ENCODE results near the gene SLC25A47. TPM values are rescaled to one million over a fixed set of nuclear protein-coding genes. Genes with fewer than 3 reads are reported as not detected.

Gene SLC25A47
- total and polyA plus RNA-seq, 8 donors = not detected

DNA sequence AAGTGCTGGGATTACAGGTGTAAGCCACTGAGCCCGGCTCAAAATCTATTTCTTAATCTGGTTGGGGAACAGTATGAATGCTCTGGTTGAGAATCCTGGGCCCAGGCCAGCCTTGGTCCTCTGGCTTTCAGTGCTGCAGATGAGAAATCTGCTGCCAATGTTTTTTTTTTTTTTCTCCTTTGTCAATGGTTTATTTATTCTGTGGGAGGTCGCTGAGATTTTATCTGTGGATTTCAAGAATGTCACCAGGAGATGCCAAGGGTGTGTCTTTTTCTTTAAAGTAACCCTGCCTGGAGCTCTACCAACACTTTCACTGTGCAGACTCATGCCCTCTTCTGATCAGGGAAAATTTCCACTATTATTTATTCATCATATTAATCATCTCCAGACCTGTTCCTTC is 20.5 kb upstream of the SLC25A47 start:
- Histone ChIP-seq H3K36me3 (no peaks in the 10 kb centered on the region), H3K4me1 (peaks cover 19 to 42% of the 10 kb centered on the region in 2 donors), H3K4me3 (no peak overlapping the region), H3K27ac (peak overlapping the region in 1 of 2 donors; percentile 41), H3K9me3 (no peaks in the 10 kb centered on the region), H3K27me3 (no peaks in the 10 kb centered on the region)
- intact Hi-C loops (cut with DNase I) = no loop called here
- DNase-seq (no peak), ATAC-seq (no peak)
- TF ChIP-seq, protein P1, sequence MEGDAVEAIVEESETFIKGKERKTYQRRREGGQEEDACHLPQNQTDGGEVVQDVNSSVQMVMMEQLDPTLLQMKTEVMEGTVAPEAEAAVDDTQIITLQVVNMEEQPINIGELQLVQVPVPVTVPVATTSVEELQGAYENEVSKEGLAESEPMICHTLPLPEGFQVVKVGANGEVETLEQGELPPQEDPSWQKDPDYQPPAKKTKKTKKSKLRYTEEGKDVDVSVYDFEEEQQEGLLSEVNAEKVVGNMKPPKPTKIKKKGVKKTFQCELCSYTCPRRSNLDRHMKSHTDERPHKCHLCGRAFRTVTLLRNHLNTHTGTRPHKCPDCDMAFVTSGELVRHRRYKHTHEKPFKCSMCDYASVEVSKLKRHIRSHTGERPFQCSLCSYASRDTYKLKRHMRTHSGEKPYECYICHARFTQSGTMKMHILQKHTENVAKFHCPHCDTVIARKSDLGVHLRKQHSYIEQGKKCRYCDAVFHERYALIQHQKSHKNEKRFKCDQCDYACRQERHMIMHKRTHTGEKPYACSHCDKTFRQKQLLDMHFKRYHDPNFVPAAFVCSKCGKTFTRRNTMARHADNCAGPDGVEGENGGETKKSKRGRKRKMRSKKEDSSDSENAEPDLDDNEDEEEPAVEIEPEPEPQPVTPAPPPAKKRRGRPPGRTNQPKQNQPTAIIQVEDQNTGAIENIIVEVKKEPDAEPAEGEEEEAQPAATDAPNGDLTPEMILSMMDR (IDR thresholded peaks at IDR 0.05) = no peak

DNA sequence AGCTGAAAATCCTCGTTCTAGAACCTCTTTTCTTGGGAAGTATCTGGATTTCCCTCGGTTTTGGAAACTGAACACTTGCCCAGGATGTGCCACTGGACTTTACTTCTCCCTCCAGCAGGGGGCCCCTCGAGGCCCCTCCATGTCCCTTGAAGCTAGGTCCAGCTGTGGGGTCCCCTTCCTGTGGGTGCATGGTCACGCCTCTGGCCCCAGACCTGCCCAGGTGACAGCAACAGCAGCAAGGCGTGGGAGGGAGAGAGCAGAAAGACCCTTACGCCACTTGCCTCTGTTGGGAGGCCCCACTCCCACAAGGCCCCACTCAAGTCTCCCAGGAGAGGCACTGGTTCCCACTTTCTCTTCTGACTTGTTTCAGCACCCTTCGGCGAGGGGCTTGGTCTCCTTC is 20.0 kb upstream of the SLC25A47 start:
- intact Hi-C loops (cut with DNase I) = no loop called here
- peak overlapping the region; percentile 29 to 41 for H3K27ac ChIP-seq
- H3K27me3 ChIP-seq = no peaks in the 10 kb centered on the region
- DNase-seq (no peak), ATAC-seq (no peak)
- TF ChIP-seq, protein P1 (IDR thresholded peaks at IDR 0.05) = peak; percentile 26 to 52
- H3K9me3 ChIP-seq = no peaks in the 10 kb centered on the region
- H3K4me1 ChIP-seq = peaks cover 17 to 42% of the 10 kb centered on the region in 2 donors
- no peak overlapping the region for H3K4me3 ChIP-seq
- H3K36me3 ChIP-seq = no peaks in the 10 kb centered on the region

DNA sequence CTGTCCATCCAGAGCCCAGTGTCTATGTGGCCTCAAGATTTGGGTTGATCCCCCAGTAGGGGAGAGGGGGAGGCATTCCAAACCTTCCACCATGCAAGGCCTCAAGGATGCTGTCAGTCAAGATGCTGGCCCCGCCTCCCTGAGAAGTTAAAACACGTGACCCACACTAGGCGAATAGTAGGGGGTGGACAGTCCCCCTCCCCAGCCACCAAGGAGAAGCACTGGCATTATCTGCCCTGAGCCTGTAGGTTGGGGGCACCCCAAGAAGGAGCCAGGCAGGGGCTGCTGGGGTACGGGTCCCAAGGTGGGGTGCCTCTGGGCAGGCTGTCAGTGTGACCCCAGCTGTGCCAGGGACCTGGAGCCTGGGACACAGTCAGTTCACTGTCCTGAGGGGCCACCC is 19.2 kb upstream of the SLC25A47 start:
- no peak overlapping the region for H3K4me3 ChIP-seq
- no peaks in the 10 kb centered on the region for H3K9me3 ChIP-seq
- ATAC-seq = no peak
- peak overlapping the region in 1 of 2 donors; percentile 41 for H3K27ac ChIP-seq
- H3K27me3 ChIP-seq = no peaks in the 10 kb centered on the region
- TF ChIP-seq, protein P1 (IDR thresholded peaks at IDR 0.05) = no peak
- no peak for DNase-seq
- H3K36me3 ChIP-seq = no peaks in the 10 kb centered on the region
- peaks cover 18 to 50% of the 10 kb centered on the region in 2 donors for H3K4me1 ChIP-seq
- intact Hi-C loops (cut with DNase I) = no loop called here

DNA sequence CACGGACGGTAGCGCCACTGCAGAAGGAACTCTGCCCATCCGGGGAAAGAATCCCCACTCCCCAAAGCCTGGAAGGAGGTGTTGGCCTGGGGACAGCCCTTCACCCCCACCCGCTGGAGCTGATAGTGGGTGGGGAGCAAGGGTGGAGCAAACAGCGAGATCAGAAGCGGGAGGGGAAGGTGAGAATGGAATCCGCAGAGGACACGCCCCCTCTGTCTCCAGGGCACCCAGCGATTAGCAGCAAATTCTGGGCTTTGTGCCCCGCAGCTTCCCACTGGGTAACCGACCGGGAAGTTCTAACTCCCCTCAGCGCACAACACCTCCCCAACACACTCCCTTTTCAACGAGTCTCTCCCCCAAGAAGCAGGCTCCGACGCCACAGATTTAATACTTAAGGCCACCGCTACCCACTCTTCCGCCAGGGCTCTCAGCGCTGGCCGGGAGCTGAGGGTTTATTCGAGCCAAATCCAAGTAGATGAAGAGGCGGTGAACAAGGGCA is 18.3 kb upstream of the SLC25A47 start:
- DNase-seq (peak in 3 of 4 donors; percentile 68 to 85 (median 76)), ATAC-seq (peak; percentile 54)
- TF ChIP-seq, protein P1 (IDR thresholded peaks at IDR 0.05) = no peak
- peaks cover 18 to 57% of the 10 kb centered on the region in 2 donors for H3K4me1 ChIP-seq
- H3K4me3 ChIP-seq = peak overlapping the region; percentile 81 to 92
- no peaks in the 10 kb centered on the region for H3K36me3 ChIP-seq
- H3K27ac ChIP-seq = peak overlapping the region; percentile 64 to 67
- intact Hi-C loops (cut with DNase I) = no loop called here
- no peaks in the 10 kb centered on the region for H3K27me3 ChIP-seq
- no peaks in the 10 kb centered on the region for H3K9me3 ChIP-seq

DNA sequence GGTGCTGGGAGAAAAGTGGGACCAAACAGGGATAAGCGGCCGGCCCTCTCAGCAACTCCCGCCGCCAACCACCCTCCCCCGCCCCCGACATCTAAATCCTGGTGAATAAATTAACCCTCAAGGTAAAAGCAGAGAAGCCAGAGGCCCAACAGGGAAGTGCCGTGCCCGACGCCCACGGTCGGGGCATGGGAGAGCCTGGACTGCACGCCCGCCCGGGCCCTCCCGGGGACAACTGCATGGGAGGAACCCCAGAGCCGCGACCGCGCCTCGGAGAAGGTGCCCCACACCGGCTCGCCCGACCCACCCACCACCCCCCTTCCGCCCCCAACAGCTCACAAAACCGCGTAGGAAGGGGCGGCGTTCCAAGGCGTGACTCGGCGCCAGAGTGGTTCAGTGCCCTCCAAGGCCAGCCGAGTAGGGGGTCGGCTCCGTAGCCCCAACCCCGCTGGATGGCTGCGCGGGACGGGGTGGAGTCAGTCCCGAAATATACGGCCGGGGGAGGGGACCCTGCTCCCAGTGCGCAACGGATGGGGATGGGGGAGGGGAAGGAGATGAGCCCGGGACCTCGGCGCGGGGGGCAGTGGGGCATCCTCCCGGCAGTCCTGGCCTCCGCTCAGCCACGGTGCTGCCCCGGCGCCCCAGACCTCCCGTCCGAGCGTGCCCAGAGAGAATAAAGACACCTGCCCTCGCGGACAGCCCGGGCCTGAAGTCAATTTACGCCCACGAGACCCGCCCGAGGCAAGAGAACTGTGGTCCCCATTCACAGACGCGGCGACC is 17.6 kb upstream of the SLC25A47 start:
- TF ChIP-seq, protein P1 (IDR thresholded peaks at IDR 0.05) = no peak
- DNase-seq (peak in 2 of 4 donors; percentile 52 to 90), ATAC-seq (peak; percentile 8)
- Histone ChIP-seq H3K4me1 (peaks cover 18 to 57% of the 10 kb centered on the region in 2 donors), H3K27me3 (no peaks in the 10 kb centered on the region), H3K36me3 (no peaks in the 10 kb centered on the region), H3K9me3 (no peaks in the 10 kb centered on the region), H3K27ac (peak overlapping the region; percentile 64 to 67), H3K4me3 (peak overlapping the region; percentile 81 to 92)
- intact Hi-C loops (cut with DNase I) = no loop called here

Measured in left lung (tissue), 10 donors.